GM19035 (cell line): ENCODE measurements around the gene ACSF2.

ENCODE experiments used
- ATAC-seq: cut with Tn5 transposase; IDR thresholded peaks from one replicate; pipeline ENCODE4 v1.9.1; 2021; ENCODE audit not compliant: unreplicated experiment

The ACSF2 gene

GRCh38 chr17:50476545-50477315 lies 50.7 kb downstream of the ACSF2 start:
- ATAC-seq = no peak

GRCh38 chr17:50477976-50478375 lies 52.0 kb downstream of the ACSF2 start:
- ATAC-seq = no peak

DNA sequence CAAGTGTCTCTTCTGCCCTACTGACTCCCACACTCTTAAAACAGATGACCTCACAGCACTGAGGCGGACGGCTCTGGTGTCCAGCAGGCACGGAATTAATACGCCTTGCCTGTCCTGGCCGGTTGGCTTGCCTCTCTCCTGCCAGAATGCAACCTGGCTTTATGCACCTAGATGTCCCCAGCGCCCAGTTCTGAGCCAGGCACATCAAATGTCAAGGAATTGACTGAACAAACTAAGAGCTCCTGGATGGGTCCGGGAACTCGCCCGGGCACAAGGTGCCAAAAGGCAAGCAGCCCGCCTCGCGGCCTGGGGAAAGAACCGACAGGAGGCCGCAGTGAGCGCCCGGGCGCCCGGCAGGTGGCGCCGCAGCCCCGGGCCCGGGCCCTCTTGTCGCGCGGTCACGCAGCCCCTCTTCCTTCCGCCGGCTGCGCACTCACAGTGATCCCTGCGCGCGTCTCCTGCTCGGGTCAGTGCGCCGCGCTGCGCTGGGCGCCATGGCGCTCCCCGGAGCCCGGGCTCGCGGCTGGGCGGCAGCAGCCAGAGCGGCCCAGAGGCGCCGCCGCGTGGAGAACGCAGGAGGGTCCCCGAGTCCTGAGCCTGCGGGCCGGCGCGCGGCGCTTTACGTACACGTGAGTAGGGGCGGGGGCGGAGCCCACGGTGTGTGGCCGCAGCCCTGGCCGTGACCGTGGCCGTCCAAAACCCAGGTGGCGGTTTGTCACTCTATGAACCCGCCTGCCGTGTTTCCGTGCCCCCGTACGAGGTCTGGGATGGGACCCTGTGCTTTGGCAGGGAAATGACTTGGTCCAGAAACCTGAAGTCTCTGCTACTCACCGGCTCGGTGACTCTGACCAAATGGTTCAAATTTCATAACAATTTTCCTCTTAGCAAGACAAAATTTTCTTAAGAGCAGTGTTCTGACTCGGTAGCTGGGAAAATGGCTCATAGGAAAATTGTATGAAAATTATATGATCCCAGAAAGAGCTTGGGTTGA lies 52.7 kb downstream of the ACSF2 start, which contains the start of gene RSAD1:
Gene RSAD1, plus strand, starts transcription at position 470 of the 991 bp plus-strand sequence. Its CDS starts 25 bp downstream, at position 495.
- peak; percentile 90 for ATAC-seq

GRCh38 chr17:50479522-50480141 lies 53.6 kb downstream of the ACSF2 start:
- no peak for ATAC-seq

GRCh38 chr17:50480142-50480764 lies 54.2 kb downstream of the ACSF2 start:
- ATAC-seq = no peak

DNA sequence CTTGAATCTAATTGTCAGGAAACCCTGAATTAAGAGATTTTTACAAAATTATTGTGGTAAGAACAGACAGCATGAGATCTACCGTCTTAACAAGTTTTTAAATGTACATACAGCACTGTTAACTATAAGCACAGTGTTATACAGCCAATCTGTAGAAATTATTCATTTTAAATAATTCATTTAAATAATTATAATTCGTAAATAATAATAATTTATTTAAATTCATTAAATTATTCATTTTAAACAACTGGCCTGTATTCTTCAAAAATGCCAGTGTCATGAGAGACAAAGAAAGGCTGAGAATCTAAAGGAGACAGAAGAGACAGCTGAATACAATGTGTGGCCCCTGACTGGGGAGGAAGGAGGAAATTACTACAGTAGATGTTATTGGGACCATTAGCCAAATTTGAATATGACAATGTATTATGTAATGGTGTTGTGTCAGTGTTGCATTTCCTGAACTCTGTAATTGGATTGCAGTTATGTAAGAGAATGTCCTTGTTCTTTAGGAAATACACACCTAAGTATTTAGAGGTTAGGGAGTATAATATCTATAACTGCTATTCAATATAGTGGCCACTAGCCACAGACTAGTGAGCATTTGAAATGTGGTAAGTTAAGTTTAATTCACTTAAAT lies 55.0 kb downstream of the ACSF2 start:
- ATAC-seq = no peak

GRCh38 chr17:50481648-50482047 lies 55.6 kb downstream of the ACSF2 start:
- ATAC-seq = no peak

DNA sequence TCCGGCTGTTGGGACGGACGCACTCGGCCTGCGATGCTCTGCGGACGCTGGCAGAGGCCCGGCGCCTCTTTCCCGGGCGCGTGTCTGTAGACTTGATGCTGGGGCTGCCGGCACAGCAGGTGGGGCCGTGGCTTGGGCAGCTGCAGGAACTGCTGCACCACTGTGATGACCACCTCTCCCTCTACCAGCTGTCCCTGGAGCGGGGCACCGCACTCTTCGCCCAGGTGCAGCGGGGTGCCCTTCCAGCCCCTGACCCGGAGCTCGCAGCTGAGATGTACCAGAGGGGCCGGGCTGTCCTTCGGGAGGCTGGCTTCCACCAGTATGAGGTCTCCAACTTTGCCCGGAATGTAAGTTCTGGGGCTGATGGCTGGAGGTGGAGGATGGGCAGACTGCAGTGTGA lies 56.1 kb downstream of the ACSF2 start:
- ATAC-seq = no peak

GRCh38 chr17:50482516-50482915 lies 56.5 kb downstream of the ACSF2 start:
- no peak for ATAC-seq

DNA sequence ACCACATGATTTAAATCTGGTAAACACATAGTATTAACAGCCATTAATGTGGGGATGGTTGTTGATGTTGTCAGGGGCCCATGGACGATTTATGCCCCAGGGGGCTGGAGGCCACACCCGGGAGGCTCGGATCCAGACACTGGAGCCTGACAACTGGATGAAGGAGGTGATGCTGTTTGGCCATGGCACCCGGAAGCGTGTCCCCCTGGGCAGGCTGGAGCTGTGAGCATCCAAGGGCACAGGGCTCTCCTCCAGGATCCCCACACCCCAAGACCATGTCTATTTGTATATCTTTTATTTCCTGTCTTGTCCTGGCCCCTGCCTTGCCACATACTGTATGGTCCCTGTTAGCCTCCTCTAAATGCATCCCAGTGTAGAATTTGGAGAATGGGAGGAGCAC lies 57.2 kb downstream of the ACSF2 start:
- no peak for ATAC-seq

- ATAC-seq = no peak
Observed at GRCh38 chr17:50484386-50485155, 58.6 kb downstream of the ACSF2 start.

- no peak for ATAC-seq
Observed at GRCh38 chr17:50487213-50488096, 61.4 kb downstream of the ACSF2 start.

DNA sequence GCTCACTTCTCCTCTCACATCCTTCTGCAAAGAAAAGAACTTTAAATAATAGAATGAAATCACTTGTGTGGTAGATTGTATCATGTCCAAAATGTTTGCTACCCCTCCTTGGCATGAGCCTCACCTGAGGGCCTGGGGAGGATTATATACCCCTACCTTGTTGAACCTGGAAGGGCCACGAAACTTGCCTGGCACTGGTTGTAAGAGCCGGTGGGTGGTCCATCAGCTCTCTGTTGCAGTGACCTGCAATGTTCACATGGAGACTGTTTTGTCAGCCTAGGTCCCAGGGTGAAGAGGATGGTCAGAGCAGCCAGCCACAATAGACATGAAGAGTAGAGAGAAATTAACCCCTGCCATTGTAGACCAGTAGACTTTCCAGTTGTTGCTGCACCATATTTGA lies 62.9 kb downstream of the ACSF2 start:
- no peak for ATAC-seq

DNA sequence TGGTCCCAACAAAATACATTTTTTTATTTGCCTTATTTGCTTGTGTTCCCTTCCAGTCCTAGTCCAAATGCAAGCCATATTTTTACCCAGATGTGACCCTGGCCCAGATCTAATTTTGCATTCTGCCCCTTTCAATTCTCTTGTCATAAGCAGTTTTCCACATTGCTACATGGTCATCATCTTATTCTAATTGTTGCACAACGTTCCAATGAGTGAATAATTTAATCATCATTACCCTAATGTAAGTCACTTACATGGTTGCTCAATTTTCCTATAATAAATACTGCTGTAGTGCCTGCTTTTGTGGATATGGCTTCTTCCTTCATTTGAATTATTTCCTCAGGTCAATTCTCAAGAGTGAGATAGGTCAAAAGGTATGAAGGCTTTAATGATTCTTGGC lies 65.5 kb downstream of the ACSF2 start:
- no peak for ATAC-seq

DNA sequence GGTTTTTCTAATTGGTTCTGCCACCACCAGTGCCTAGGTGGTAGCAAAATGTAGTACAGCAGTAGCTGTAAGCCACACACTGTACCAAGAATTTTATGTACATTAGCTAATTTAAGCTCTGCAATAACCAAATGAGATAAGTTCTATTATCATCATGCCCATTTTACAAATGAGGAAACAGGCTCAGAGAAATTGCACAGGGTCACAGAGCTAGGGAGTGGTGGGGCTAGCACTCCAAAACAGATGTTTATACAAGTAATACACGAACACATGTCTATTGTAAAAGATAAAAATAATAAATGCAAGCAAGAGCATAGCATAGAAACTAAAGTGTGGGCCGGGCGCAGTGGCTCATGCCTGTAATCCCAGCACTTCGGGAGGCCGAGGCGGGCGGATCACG lies 66.2 kb downstream of the ACSF2 start:
- no peak for ATAC-seq

- no peak for ATAC-seq
Observed at GRCh38 chr17:50493744-50494143, 67.7 kb downstream of the ACSF2 start.

DNA sequence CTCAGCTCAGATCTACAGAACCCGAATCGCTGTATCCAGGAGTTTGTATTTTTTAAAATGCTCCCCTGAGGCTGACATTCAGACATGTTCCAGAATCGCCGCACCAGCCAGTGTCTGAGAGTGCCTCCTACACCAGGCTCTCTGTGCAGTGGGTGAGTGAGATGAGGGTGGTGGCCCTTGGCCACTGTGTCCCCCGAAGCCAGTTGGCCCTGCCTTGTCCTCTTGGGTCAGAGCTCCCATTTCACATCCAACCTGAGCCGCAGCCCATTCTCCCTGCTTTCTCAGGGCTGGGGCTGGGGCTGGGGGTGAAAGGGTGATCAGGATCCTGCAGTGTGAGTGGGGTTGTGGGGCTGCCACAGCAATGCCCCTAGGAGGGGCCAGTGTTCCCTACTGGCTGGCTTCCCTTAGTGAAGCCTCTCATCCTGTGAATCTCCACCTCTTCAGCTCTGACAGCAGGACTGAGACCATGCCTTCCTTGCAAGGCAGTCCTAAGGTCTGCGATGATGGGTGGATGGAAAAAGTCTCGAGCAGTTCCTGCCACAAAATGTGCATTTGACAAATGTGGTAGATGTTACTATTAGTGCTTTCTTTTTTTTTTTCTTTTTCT lies 69.3 kb downstream of the ACSF2 start:
- ATAC-seq = no peak

DNA sequence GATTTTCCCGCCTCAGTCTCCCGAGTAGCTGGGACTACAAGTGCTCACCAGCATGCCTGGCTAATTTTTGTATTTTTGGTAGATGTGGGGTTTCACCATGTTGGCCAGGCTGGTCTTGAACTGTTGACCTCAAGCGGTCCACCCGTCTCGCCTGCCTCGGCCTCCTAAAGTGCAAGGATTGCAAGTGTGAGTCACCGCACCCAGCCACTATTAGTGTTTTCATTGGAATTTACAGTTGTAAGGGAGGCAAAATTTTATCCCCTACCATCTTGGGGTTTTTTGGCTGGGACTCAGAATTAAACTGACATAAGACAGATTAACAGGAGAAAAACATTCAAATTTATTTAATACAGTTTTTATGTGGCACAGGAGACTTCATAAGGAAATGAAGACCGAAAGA lies 69.9 kb downstream of the ACSF2 start:
- no peak for ATAC-seq
